HG03457 (cell line): ENCODE results near the gene MAGEA8.
"Not testable (repeated sequence)": the region's sequence is repeated elsewhere in the genome, so short reads cannot be mapped to it uniquely, and the experiment has no call there.

Experiments used
- ATAC-seq: cut with Tn5 transposase; IDR thresholded peaks from one replicate; pipeline ENCODE4 v1.9.1; 2021; ENCODE audit warnings: moderate number of reproducible peaks; ENCODE audit not compliant: unreplicated experiment

Gene MAGEA8, protein sequence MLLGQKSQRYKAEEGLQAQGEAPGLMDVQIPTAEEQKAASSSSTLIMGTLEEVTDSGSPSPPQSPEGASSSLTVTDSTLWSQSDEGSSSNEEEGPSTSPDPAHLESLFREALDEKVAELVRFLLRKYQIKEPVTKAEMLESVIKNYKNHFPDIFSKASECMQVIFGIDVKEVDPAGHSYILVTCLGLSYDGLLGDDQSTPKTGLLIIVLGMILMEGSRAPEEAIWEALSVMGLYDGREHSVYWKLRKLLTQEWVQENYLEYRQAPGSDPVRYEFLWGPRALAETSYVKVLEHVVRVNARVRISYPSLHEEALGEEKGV

DNA sequence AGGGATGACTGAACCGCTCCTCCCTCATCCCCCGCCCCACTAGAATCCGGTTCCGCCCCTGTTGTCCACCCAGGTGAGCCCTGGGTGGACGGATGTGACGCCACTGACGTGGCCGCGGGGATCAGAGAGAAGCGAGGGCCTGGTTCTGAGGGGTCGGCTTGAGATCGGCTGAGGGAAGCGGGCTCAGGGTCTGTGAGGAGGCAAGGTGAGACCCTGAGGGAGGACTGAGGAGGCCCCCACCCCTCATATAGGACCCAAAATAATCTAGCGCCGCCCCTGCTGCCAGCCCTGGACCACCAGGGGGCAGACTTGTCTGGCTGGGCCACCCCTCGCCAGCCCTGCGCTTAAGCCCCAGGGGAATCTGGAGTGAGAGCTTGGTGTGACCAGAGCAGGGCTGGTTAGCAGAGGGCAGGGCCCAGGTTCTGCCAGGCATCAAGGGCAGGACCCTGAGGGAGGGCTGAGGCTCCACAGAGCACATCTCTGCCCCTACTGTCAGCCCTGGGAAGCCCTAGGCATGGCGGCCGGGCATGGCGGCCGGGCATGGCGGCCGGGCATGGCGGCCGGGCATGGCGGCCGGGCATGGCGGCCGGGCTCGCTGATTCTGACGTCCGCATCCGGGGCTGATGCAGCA, at the start of gene MAGEA8:
MAGEA8 (plus strand) TSS at position 103 of the 631 bp plus-strand sequence. CDS start 3,090 bp downstream, outside the sequence.
- no peak for ATAC-seq

DNA sequence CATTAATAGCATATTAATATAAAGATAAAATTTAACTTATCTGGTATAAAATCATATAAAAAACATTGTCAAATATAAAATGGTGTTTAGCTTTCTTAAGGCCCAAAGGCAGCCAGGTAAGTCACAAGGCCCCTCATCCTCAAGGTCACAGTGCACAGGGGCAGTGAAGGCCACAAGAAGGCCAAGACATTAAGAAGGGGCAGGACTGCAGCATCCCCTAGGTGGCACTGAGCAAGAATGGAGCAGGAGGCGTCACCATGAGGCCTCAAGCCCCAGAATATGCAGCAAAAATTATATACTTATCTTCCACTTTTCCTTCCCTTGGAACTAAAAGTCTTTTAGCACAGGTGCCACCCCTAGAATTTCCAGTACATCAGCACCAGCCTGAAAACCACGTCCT, 49.5 kb upstream of the MAGEA8 start:
- no peak for ATAC-seq

DNA sequence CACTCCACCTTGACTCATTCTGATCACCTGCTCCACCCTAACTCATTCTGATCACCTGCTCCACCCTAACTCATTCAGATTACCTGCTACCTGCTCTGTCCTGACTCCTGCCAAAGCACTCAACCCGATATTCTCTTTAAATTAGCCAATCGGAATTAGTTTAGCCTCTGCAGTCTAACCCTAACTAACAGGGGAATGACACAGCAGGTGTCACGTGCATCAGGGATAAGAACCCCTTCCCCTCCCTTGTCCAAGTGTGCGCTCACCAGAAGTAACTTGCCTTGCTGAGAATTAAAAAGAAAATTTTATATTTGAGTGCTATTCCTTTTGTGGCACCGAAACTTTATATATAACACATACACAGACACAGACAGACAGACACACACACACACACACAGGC, 44.3 kb upstream of the MAGEA8 start:
- not testable (repeated sequence) for ATAC-seq

DNA sequence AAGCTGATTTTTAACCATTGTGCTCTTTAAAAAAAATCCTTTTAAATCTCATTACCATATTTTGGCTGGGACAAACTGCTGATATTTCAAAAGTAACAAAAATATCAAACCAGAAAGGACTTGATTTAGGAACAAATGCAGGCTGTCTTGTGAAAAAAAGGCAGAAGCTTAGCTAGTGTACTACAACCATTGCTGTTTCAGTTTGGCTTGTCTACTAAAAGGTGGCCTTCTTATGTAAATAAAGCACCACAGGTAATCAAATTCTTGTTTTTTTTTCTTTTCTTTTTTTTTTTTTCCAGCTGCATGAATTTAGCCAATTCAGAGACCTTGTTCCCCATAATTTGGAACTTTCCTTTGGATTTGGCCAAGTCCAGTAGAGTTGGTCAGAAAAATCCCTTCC, 43.8 kb upstream of the MAGEA8 start:
- no peak for ATAC-seq

DNA sequence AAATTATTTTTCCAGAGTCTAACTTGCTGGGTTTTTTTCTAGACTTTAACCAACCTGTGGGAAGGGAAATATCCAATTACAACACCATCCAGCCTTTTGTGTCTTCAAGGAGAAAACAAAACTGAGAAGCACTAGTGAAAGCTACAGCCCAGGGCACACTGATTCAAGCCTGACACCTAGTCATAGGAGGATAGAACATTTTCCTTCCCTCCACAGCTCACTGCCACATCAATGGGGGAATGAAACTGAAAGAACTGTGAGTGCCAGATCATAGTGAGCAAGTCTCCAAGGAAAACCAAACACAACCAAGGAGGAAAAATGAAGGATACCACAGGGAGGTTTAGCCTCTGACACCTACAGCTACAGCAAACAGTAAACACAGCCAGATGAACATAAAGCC, 43.3 kb upstream of the MAGEA8 start:
- peak; percentile 61 for ATAC-seq

DNA sequence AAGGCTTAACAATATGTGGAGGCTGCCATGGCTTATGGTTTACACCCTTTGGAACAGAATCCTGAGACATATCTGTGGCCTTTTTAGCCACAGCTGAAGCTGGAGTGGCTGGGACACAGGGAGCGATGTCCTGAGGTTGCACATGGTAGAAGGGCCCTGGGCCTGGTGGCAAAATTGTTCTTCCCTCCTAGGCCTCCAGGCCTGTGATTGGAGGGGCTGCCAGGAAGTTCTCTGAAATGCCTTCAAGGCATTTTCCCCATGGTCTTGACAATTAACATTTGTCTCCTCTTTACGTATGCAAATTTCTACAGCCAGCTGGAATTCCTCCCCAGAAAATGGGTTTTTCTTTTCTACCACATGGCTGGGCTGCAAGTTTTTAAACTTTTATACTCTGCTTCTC, 39.1 kb upstream of the MAGEA8 start:
- ATAC-seq, result no peak

DNA sequence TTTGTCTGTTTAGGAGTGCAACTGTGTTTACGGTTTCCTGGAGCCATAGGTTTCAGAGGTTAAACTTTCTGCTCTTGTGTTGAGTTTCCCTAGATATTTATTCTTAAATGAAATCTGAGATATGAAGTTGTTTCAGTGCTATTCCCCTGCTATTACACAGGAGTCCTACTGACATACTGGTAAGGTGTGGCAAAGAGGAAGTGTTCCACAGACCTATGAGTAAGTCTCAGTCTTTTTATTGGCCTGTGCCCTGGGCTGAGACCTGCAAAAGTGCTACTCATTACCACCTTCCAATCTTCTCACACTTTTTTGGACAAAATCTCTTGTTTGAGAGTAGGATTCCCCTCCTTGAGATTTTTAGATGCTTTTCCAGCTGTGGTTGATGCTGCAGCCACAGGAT, 35.6 kb upstream of the MAGEA8 start:
- ATAC-seq, result no peak

DNA sequence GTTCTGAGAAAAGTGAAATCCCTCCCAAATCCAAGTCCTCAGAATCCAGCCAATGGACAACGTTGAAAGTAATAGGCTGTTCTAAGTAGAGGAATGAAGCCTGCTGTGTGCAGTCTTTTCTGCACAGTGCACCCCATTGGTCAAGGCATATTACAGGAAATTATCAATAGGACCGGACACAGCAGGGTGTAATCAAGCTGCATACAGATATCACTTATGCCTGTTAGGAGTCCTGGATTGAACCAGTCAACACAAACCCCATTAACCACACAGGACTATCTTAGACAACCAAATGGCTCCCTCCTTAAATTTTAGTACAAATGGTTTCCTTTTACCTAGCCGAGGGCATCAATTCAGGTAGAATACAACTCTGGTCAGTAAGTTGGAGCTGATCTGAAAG, 34.2 kb upstream of the MAGEA8 start:
- no peak for ATAC-seq

DNA sequence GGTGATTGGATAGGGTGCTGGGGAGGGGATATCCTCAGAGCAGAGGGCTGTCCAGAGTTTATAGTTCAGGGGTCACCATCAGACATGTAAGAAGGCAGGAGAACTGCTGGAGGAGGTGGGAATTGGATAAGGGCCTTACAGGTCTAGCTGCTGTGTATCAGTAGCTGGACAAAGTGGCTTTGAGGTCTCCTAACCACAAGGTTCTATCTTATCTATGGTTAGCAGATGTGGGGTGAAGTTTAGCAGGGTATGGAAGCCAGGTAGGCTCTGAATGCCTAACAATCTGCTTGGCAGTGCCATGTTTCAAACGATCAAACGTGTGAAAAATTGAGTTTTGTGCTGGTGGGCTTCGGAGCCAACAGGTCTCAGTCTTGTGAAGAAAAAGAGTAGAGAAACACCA, 32.1 kb upstream of the MAGEA8 start:
- no peak for ATAC-seq

DNA sequence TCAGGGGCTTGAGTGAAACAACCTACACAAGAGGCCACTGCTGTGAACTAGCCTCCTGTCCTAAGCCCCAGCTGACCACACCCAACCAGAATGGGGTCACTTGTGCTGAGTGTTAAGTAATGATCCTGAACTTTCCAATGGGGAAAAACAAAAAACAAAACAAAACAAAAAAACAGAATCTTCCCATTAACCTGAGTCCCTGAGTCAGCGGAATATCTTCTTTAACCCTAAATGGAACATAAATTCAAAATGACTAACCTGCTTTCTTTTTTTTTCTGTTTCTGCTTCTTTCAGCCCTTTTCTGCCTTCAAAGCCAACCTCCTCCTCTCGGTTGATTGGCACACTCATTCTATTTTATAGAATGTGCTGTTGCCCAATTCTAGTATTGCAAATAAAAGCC, 31.2 kb upstream of the MAGEA8 start:
- no peak for ATAC-seq

DNA sequence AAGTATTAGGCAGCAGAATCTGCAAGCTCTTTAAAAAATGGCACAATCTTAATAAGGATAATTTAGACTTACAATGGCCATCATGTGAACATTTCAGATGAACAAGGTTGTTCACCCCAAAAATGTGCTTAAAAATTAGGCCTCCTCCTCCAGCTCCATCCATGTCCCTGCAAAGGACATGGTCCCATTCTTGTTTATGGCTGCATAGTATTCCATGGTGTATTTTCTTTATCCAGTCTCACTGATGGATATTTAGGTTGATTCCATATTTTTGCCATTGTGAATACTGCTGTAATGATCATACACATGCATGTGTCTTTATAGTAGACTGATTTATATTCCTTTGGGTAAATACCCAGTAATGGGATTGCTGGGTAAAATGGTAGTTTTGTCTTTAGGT, 29.1 kb upstream of the MAGEA8 start:
- no peak for ATAC-seq

DNA sequence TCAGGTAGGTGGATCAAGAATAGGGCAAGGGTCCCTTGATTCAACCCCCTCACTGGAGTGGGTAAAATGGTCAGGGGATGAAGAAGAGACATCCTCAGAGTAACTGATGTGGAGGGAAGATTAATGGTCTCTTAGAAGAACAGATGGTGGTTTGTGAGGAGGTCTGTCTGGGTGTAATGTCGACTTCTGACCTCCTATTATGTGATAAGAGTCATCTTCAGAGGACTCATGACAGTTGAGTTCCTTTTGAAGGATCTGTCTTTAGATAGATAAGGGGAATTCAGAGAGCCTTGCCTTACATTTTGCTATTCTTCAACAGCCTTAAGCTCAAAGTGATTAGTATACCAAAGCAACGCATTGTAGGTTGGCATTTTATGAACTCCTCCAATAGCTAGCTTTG, 27.1 kb upstream of the MAGEA8 start:
- ATAC-seq, result no peak

DNA sequence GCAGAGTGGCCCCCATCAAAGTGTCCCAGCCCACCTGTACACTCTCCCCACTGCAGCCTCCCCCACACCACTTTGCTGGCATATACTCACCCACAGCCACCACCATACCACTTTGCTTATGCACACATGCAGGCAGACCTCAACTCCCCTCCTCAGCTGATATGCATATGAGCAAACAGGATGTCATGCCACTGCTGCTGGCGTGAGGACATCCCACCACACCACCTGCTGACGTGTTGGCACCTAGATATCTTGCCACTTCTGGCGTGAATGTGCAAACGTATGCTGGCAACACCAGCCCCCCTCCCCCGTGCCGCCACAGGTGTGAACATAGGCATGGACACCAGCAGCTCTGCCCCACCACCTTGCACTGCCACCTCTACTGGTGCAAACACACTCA, 22.4 kb upstream of the MAGEA8 start:
- ATAC-seq, result no peak

DNA sequence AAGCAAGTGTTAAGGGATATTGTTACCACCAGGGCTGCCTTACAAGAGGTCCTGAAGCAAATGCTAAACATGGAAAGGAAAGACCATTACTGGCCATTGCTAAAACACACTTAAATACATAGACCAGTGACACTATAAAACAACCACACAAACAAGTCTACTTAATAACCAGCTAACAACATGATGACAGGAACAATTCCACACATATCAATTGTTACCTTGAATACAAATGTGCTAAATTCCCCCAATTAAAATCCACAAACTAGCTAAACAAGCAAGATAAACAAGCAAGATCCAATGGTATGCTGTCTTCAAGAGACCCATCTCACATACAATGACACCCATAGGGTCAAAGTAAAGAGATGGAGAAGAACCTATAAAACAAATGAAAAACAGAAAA, 20.5 kb upstream of the MAGEA8 start:
- no peak for ATAC-seq

DNA sequence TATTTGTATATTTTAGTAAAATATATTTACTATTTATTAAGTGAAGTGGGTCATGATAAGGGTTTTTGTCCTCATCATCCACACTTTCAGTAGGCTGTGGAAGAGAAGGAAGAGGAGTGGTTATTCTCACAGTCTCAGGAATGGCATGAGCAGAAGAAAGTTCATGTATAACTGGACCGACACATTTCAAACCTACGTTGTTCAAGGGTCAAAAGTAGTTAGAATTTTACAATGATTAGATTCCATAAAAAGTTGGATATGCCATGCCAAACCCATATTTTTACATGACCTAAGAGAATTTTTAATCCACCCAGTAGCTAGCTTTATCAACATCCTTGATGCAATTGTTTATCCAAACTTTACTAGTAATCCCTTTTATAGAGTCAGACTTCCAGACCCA, 15.6 kb upstream of the MAGEA8 start:
- ATAC-seq, result no peak

DNA sequence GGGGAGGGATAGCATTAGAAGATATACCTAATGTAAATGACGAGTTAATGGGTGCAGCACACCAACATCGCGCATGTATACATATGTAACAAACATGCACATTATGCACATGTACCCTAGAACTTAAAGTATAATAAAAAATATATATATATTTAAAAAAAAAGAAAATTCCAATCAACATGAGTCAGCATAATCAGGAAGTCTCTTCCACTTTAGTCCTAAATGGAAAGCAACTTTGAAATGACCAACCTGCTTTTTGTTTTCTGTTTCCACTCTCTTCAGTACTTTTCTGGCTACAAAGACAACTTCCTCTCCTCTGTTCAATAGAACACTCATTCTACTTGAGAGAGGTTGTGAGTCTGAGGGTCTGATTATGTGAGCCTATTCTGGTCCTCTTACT, 13.5 kb upstream of the MAGEA8 start:
- no peak for ATAC-seq

DNA sequence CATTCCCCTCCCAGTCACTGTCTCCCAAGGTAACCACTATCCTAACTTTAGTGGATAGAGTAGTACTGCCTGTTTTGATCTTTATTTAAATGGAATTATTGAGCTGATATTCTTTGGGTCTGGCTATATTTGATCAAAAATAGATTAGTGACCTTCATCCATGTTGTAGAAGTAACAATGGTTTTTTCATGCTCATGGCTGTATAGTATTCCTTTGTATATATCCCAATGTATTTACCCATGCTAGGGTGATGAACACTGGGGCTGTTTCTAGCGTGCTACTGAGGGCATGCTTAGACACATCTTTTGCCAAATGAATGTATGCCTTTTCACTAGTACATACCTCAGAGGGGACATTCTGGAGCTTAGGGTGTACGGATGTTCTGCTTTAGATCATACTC, 10.1 kb upstream of the MAGEA8 start:
- ATAC-seq, result no peak

DNA sequence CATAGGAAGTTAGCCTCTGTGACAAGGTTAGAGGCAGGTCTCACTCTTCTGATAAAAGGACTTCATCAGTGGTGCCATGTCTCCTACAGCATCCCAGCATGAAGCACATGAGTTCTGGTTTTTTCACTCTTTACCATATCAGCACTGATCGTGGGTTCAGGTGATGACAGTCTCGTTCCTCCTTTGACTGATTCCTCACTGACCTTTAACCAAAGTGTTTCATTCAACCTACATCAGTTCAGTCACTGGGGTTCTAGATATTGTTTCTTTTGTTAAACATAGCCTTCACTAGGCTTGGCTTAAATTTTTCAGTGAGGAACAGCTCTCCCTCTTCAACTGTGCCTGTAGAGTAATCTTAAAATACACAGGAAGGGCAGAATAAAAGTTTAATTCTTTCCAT, 9.6 kb upstream of the MAGEA8 start:
- ATAC-seq, result no peak

DNA sequence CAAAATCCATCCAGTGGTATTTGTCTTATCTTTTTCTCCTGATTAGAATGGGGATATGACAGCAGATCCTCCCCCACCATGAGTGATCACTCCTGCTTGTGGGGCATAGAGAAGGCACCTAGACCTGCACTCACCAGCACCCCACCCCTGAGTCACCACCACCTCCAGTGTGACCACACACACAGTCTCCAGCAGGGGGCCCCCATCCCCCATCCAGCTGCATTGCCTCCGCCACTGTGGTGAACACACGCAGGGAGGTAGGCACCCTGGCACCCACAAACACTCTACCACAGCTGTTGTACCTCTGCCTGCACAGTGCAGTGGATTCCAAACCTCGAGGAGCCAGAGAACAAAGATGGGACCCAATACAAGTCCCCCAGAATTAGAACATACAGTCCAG, 9.0 kb upstream of the MAGEA8 start:
- peak; percentile 80 for ATAC-seq

DNA sequence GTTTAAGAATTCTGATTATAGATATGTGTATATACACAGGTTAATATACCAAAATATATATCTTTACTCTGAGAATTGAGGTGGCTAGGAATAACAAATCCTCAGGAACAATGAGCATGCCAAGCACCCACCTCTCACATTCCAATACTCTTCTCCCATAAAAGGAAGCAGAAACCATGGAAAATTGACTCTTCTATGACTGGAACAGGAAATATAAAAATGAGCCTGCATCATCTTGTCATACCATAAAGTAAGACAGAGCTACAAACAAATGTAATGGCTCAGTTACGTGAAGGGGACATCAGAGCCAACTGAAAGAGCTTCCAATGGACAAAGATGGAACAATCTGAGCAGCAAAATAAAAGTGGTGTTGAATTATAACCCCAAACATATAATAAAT, 3.8 kb upstream of the MAGEA8 start:
- no peak for ATAC-seq

DNA sequence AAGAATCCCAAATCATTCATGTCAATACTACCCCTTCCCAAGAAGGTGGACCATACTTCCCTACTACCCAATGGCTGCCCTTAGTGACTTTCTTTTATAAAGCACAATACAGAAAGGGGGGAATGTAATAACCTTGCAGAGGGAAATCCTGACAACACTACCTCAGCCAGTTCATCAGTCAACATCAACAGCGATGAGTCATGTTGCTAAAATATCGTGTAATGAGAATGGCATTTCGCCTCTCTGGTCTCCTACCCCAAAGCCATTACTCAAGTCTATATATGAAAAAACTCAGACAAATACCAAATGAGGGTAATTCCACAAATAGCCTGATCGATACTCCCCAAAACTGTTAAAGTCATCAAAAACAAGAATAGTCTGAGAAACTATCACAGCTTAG, 3.3 kb upstream of the MAGEA8 start:
- ATAC-seq, result no peak

DNA sequence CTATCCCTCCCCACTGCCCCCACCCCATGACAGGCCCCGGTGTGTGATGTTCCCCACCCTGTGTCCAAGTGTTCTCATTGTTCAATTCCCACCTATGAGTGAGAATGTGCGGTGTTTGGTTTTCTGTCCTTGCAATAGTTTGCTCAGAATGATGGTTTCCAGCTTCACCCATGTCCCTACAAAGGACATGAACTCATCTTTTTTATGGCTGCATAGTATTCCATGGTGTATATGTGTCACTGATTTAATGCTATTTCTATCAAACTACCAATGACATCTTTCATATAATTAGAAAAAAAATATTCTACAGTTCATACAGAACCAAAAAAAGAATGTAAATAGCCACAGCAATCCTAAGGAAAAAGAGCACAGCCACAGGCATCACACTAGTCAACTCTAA, 9.8 kb downstream of the MAGEA8 start:
- not testable (repeated sequence) for ATAC-seq

DNA sequence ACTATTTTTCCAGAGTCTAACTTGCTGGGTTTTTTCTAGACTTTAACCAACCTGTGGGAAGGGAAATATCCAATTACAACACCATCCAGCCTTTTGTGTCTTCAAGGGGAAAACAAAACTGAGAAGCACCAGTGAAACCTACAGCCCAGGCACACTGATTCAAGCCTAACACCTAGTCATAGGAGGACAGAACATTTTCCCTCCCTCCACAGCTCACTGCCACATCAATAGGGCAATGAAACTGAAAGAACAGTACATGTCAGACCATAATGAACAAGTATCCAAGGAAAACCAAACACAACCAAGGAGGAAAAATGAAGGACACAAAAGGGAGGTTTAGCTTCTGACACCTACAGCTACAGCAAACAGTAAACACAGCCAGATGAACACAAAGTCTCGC, 17.6 kb downstream of the MAGEA8 start:
- ATAC-seq, result no peak
